ENCODE results near the gene KLHL29.

- no peak for TF ChIP-seq CTCF (conservative IDR thresholded peaks at IDR 0.05; ENCODE audit: low read depth in 2 of 2)
- TF ChIP-seq POLR2AphosphoS5 (IDR thresholded peaks at IDR 0.05; ENCODE audit: low read depth), result no peak
- no peak for TF ChIP-seq EZH2phosphoT487 (IDR thresholded peaks at IDR 0.05; ENCODE audit: unreplicated experiment)
- no peak for TF ChIP-seq ZNF331 (CRISPR knock-in tag; IDR thresholded peaks at IDR 0.05; ENCODE audit: low read depth)
- TF ChIP-seq JUNB (IDR thresholded peaks at IDR 0.05; ENCODE audit: unreplicated experiment), result no peak
- no peak for TF ChIP-seq EZH2 (IDR thresholded peaks at IDR 0.05; ENCODE audit: low read depth, unreplicated experiment)
- no peak for TF ChIP-seq NANOG (IDR thresholded peaks at IDR 0.05; ENCODE audit: borderline replicate concordance)
- TF ChIP-seq REST (IDR thresholded peaks at IDR 0.05; ENCODE audit: unreplicated experiment), result no peak
- TF ChIP-seq CREB1 (CRISPR knock-in tag; IDR thresholded peaks at IDR 0.05; ENCODE audit: low read depth), result no peak
Observed at GRCh38 chr2:23685181-23685580, 300.2 kb downstream of the KLHL29 start.
